Measurements from ENCODE around the gene RALY.

RALY gene

DNA sequence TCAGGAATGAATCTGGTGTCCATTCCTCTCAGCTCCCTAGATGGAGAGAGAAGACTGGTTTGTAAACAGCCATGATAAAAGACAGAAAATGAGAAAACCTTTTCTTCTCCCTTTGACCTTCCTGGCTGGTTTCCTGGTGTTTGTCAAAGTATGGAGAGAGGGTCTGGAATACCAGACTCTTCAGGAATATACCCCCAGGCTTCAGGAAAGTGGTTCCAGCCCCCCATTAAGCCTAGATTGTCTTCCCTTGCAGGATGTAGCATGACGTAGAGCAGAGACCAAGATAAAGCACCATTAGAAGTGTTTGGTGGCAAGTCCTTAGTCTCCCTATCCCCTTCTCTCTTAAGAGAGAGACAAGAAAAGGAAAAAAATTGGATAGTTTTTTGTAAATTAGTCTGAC lies 67.3 kb downstream of the RALY start:
- H3K9ac ChIP-seq (ENCODE audit: insufficient read length, low read depth) = no peak overlapping the region
- no peak for TF ChIP-seq YY1 (IDR thresholded peaks at IDR 0.05; ENCODE audit: insufficient read depth, insufficient read length)
- no peak for TF ChIP-seq ZNF274 (IDR thresholded peaks at IDR 0.05; ENCODE audit: low read depth, low read length)
- TF ChIP-seq SUZ12 (IDR thresholded peaks at IDR 0.05; ENCODE audit: extremely low read depth, insufficient read depth, insufficient read length) = no peak
- H3K27me3 ChIP-seq (ENCODE audit: insufficient read depth, insufficient read length) = no peaks in the 10 kb centered on the region
- H3K9me3 ChIP-seq (ENCODE audit: insufficient read depth, low read length) = no peaks in the 10 kb centered on the region
- no peaks in the 10 kb centered on the region for H3K4me1 ChIP-seq (ENCODE audit: insufficient read depth, insufficient read length)
- no peak for DNase-seq (ENCODE audit: low read depth, low spot score)
- peaks cover 14% of the 10 kb centered on the region for H3K36me3 ChIP-seq (ENCODE audit: insufficient read depth, insufficient read length, low read length)
- H3K4me3 ChIP-seq (ENCODE audit: insufficient read length, low read depth) = no peak overlapping the region

GRCh38 chr20:34061695-34062094 lies 68.0 kb downstream of the RALY start:
- H3K36me3 ChIP-seq (ENCODE audit: insufficient read depth, insufficient read length, low read length) = peaks cover 14% of the 10 kb centered on the region

DNA sequence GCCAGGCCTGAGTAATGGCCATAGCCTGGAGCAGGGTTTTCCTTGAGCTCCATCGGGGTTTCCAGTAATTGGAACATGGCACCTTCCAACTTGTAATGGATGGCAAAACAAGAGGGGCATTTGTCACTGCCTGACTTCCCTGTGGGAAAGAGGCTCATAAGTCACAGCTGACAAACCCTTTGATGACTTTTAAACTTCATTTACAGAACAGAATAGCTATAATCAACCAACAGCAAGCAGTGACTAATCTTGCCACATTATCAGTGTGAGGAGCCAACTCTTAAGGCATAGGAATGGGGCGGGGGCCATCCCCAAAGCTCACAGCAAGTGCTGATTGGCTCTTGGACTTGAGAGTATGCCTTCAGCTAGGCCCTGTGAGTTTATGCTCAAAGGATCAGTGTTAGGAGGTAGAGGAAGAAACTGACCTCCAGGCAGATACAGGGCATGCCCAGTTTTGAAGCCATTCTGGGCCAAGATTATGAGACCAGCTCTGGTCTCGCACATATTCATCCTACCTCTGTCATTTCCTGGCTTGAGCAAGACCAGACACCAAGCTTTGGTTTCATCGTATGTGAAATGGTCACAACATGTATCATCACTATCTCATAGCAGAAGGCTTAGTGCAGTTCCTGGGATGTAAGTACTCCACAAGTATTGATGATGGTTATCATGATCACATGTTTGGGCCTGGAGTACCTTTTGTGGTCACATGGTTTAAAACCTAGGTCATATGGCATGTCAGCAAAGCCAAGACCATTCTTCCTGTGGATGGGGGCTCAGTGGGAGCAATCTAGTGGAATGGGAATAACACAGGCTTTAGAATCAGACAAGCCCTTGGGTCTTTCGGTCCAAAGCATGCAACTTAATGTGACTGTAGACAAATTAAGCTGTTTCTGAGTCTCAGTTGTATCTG lies 69.1 kb downstream of the RALY start:
- DNase-seq (ENCODE audit: low read depth, low spot score) = no peak
- Histone ChIP-seq H3K9me3 (ENCODE audit: insufficient read depth, low read length) (no peaks in the 10 kb centered on the region), H3K4me3 (ENCODE audit: insufficient read length, low read depth) (no peak overlapping the region), H3K36me3 (ENCODE audit: insufficient read depth, insufficient read length, low read length) (peaks cover 14% of the 10 kb centered on the region), H3K4me1 (ENCODE audit: insufficient read depth, insufficient read length) (peaks cover 2% of the 10 kb centered on the region), H3K9ac (ENCODE audit: insufficient read length, low read depth) (no peak overlapping the region), H3K27me3 (ENCODE audit: insufficient read depth, insufficient read length) (no peaks in the 10 kb centered on the region)
- TF ChIP-seq SUZ12 (IDR thresholded peaks at IDR 0.05; ENCODE audit: extremely low read depth, insufficient read depth, insufficient read length) (no peak), ZNF274 (IDR thresholded peaks at IDR 0.05; ENCODE audit: low read depth, low read length) (no peak), YY1 (IDR thresholded peaks at IDR 0.05; ENCODE audit: insufficient read depth, insufficient read length) (no peak)

More at GRCh38 chr20:34061695-34062094, 68.0 kb downstream of the RALY start:
- TF ChIP-seq SUZ12 (IDR thresholded peaks at IDR 0.05; ENCODE audit: extremely low read depth, insufficient read depth, insufficient read length) (no peak), YY1 (IDR thresholded peaks at IDR 0.05; ENCODE audit: insufficient read depth, insufficient read length) (no peak), ZNF274 (IDR thresholded peaks at IDR 0.05; ENCODE audit: low read depth, low read length) (no peak)
- no peak overlapping the region for H3K9ac ChIP-seq (ENCODE audit: insufficient read length, low read depth)
- H3K27me3 ChIP-seq (ENCODE audit: insufficient read depth, insufficient read length) = no peaks in the 10 kb centered on the region
- H3K9me3 ChIP-seq (ENCODE audit: insufficient read depth, low read length) = no peaks in the 10 kb centered on the region
- DNase-seq (ENCODE audit: low read depth, low spot score) = no peak
- H3K4me1 ChIP-seq (ENCODE audit: insufficient read depth, insufficient read length) = no peaks in the 10 kb centered on the region
- H3K4me3 ChIP-seq (ENCODE audit: insufficient read length, low read depth) = no peak overlapping the region

GRCh38 chr20:34064286-34064685 lies 70.6 kb downstream of the RALY start:
- H3K27me3 ChIP-seq (ENCODE audit: insufficient read depth, insufficient read length) = no peaks in the 10 kb centered on the region
- no peaks in the 10 kb centered on the region for H3K9me3 ChIP-seq (ENCODE audit: insufficient read depth, low read length)
- peaks cover 17% of the 10 kb centered on the region for H3K36me3 ChIP-seq (ENCODE audit: insufficient read depth, insufficient read length, low read length)
- H3K9ac ChIP-seq (ENCODE audit: insufficient read length, low read depth) = no peak overlapping the region
- no peak for DNase-seq (ENCODE audit: low read depth, low spot score)
- H3K4me3 ChIP-seq (ENCODE audit: insufficient read length, low read depth) = no peak overlapping the region
- TF ChIP-seq ZNF274 (IDR thresholded peaks at IDR 0.05; ENCODE audit: low read depth, low read length) (no peak), YY1 (IDR thresholded peaks at IDR 0.05; ENCODE audit: insufficient read depth, insufficient read length) (no peak), SUZ12 (IDR thresholded peaks at IDR 0.05; ENCODE audit: extremely low read depth, insufficient read depth, insufficient read length) (no peak)
- peaks cover 8% of the 10 kb centered on the region for H3K4me1 ChIP-seq (ENCODE audit: insufficient read depth, insufficient read length)

GRCh38 chr20:34065260-34065659 lies 71.5 kb downstream of the RALY start:
- Histone ChIP-seq H3K9me3 (ENCODE audit: insufficient read depth, low read length) (no peaks in the 10 kb centered on the region), H3K36me3 (ENCODE audit: insufficient read depth, insufficient read length, low read length) (peaks cover 12% of the 10 kb centered on the region), H3K27me3 (ENCODE audit: insufficient read depth, insufficient read length) (no peaks in the 10 kb centered on the region), H3K4me3 (ENCODE audit: insufficient read length, low read depth) (no peak overlapping the region), H3K9ac (ENCODE audit: insufficient read length, low read depth) (no peak overlapping the region), H3K4me1 (ENCODE audit: insufficient read depth, insufficient read length) (peaks cover 8% of the 10 kb centered on the region)
- no peak for DNase-seq (ENCODE audit: low read depth, low spot score)
- TF ChIP-seq SUZ12 (IDR thresholded peaks at IDR 0.05; ENCODE audit: extremely low read depth, insufficient read depth, insufficient read length) (no peak), YY1 (IDR thresholded peaks at IDR 0.05; ENCODE audit: insufficient read depth, insufficient read length) (no peak), ZNF274 (IDR thresholded peaks at IDR 0.05; ENCODE audit: low read depth, low read length) (no peak)

DNA sequence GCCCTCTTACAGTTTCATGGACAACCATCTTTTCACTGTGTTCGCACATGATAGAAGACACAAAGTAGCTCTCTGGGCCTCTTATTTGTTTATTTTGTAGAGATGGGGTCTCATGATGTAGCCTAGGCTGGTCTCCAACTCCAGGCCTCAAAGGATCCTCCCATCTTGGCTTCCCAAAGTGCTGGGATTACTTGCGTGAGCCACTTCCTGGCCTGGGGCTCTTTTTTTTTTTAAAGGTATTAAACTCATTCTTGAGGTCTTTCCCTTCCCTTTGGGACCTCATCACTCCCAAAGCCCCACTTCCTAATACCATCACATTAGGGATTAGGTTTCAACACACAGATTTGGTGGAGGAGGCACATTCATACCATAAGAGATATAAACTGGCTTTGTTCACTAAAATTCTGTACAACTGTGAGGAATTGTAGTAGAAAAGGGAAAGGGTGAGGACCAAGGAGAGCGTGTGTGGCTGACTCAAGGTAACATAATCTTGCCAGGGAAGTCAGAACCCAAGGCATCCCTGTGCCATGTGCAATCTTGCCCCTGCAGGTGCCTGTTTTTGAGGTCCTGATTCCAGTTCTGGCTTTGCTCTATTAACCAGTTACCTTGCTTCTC lies 72.9 kb downstream of the RALY start:
- Histone ChIP-seq H3K4me3 (ENCODE audit: insufficient read length, low read depth) (no peak overlapping the region), H3K36me3 (ENCODE audit: insufficient read depth, insufficient read length, low read length) (peaks cover 11% of the 10 kb centered on the region), H3K9ac (ENCODE audit: insufficient read length, low read depth) (no peak overlapping the region), H3K9me3 (ENCODE audit: insufficient read depth, low read length) (no peaks in the 10 kb centered on the region), H3K27me3 (ENCODE audit: insufficient read depth, insufficient read length) (no peaks in the 10 kb centered on the region), H3K4me1 (ENCODE audit: insufficient read depth, insufficient read length) (peaks cover 8% of the 10 kb centered on the region)
- TF ChIP-seq SUZ12 (IDR thresholded peaks at IDR 0.05; ENCODE audit: extremely low read depth, insufficient read depth, insufficient read length) (no peak), YY1 (IDR thresholded peaks at IDR 0.05; ENCODE audit: insufficient read depth, insufficient read length) (no peak)
- DNase-seq (ENCODE audit: low read depth, low spot score) = no peak

- Histone ChIP-seq H3K9me3 (ENCODE audit: insufficient read depth, low read length) (no peaks in the 10 kb centered on the region), H3K4me1 (ENCODE audit: insufficient read depth, insufficient read length) (peaks cover 8% of the 10 kb centered on the region), H3K27me3 (ENCODE audit: insufficient read depth, insufficient read length) (no peaks in the 10 kb centered on the region), H3K4me3 (ENCODE audit: insufficient read length, low read depth) (no peak overlapping the region), H3K36me3 (ENCODE audit: insufficient read depth, insufficient read length, low read length) (peaks cover 22% of the 10 kb centered on the region), H3K9ac (ENCODE audit: insufficient read length, low read depth) (no peak overlapping the region)
- TF ChIP-seq ZNF274 (IDR thresholded peaks at IDR 0.05; ENCODE audit: low read depth, low read length) = no peak
- no peak for TF ChIP-seq SUZ12 (IDR thresholded peaks at IDR 0.05; ENCODE audit: extremely low read depth, insufficient read depth, insufficient read length)
- TF ChIP-seq YY1 (IDR thresholded peaks at IDR 0.05; ENCODE audit: insufficient read depth, insufficient read length) = no peak
- no peak for DNase-seq (ENCODE audit: low read depth, low spot score)
Measured at GRCh38 chr20:34068001-34068400, 74.3 kb downstream of the RALY start.
